ENCODE measurements around the gene TMEM53. TPM values are rescaled to one million over a fixed set of nuclear protein-coding genes. Genes with fewer than 3 reads are reported as not detected.

TMEM53 gene
- total RNA-seq, 1 experiment from 2014 or later, result 8.2 TPM

GRCh38 chr1:44719318-44719717 lies 45.0 kb upstream of the TMEM53 start (continued):
- TF ChIP-seq, protein P1, sequence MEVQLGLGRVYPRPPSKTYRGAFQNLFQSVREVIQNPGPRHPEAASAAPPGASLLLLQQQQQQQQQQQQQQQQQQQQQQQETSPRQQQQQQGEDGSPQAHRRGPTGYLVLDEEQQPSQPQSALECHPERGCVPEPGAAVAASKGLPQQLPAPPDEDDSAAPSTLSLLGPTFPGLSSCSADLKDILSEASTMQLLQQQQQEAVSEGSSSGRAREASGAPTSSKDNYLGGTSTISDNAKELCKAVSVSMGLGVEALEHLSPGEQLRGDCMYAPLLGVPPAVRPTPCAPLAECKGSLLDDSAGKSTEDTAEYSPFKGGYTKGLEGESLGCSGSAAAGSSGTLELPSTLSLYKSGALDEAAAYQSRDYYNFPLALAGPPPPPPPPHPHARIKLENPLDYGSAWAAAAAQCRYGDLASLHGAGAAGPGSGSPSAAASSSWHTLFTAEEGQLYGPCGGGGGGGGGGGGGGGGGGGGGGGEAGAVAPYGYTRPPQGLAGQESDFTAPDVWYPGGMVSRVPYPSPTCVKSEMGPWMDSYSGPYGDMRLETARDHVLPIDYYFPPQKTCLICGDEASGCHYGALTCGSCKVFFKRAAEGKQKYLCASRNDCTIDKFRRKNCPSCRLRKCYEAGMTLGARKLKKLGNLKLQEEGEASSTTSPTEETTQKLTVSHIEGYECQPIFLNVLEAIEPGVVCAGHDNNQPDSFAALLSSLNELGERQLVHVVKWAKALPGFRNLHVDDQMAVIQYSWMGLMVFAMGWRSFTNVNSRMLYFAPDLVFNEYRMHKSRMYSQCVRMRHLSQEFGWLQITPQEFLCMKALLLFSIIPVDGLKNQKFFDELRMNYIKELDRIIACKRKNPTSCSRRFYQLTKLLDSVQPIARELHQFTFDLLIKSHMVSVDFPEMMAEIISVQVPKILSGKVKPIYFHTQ (CRISPR knock-in tag; IDR thresholded peaks at IDR 0.05), result no peak
- TF ChIP-seq ZNF416 (CRISPR knock-in tag; IDR thresholded peaks at IDR 0.05), result no peak

GRCh38 chr1:44718091-44718490 lies 43.8 kb upstream of the TMEM53 start:
- CTCF ChIA-PET, result interaction anchor here (0.6 to 5.2 kb wide), 5 partner anchors 9 to 216 kb away, joined by 3 to 40 read pairs (median 7); partner anchors contain the start of gene RNU5D-1
- POLR2A ChIA-PET, result no interaction called here
- H3K36me3 Mint-ChIP-seq, result no peaks in the 10 kb centered on the region

More at GRCh38 chr1:44718091-44718490, 43.8 kb upstream of the TMEM53 start:
- TF ChIP-seq MXD4 (CRISPR knock-in tag; IDR thresholded peaks at IDR 0.05; ENCODE audit: borderline replicate concordance) (no peak), E2F1 (CRISPR knock-in tag; IDR thresholded peaks at IDR 0.05) (no peak), JUN (CRISPR knock-in tag; IDR thresholded peaks at IDR 0.05) (no peak), AFF4 (CRISPR knock-in tag; IDR thresholded peaks at IDR 0.05; ENCODE audit: borderline replicate concordance) (no peak), ESRRA (CRISPR knock-in tag; IDR thresholded peaks at IDR 0.05; ENCODE audit: borderline replicate concordance) (no peak), KAT7 (CRISPR knock-in tag; IDR thresholded peaks at IDR 0.05; ENCODE audit: borderline replicate concordance) (no peak)
- TF ChIP-seq, protein P1 (CRISPR knock-in tag; IDR thresholded peaks at IDR 0.05), result no peak
- TF ChIP-seq, protein P2, sequence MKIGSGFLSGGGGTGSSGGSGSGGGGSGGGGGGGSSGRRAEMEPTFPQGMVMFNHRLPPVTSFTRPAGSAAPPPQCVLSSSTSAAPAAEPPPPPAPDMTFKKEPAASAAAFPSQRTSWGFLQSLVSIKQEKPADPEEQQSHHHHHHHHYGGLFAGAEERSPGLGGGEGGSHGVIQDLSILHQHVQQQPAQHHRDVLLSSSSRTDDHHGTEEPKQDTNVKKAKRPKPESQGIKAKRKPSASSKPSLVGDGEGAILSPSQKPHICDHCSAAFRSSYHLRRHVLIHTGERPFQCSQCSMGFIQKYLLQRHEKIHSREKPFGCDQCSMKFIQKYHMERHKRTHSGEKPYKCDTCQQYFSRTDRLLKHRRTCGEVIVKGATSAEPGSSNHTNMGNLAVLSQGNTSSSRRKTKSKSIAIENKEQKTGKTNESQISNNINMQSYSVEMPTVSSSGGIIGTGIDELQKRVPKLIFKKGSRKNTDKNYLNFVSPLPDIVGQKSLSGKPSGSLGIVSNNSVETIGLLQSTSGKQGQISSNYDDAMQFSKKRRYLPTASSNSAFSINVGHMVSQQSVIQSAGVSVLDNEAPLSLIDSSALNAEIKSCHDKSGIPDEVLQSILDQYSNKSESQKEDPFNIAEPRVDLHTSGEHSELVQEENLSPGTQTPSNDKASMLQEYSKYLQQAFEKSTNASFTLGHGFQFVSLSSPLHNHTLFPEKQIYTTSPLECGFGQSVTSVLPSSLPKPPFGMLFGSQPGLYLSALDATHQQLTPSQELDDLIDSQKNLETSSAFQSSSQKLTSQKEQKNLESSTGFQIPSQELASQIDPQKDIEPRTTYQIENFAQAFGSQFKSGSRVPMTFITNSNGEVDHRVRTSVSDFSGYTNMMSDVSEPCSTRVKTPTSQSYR (CRISPR knock-in tag; IDR thresholded peaks at IDR 0.05), result no peak
- DNase-seq (ENCODE audit: low spot score) (no peak), ATAC-seq (no peak)
- H3K9me3 Mint-ChIP-seq, result no peaks in the 10 kb centered on the region
- H3K4me1 Mint-ChIP-seq, result peaks cover 4% of the 10 kb centered on the region; the same call in 1 of the 2 replicates
- no peak overlapping the region for H3K27ac Mint-ChIP-seq
- no peak overlapping the region for H3K4me3 Mint-ChIP-seq
- peaks cover 3% of the 10 kb centered on the region for H3K27me3 Mint-ChIP-seq (ENCODE audit: low read depth)
